ENCODE measurements around the gene FAM217B.

DNA sequence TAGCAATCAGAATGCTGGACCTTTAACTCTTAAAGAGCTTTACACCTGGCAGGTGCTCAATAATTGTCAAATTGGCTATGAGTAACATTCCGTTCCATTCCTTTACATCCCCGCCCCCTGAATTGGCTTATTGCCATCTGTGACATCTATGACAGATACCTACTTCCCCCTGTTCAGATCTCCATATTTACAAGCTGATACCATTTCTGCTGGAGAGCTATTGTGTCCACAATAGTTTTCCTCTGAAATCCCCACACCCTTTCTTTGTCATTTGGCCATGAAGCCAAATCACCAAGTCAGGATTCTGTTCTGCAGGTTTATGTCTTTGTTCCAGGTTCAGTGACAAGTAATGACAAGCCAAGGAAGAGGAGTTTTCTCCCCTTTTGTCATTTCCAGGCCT is 21.2 kb downstream of the FAM217B start:
- TF ChIP-seq POLR2A (IDR thresholded peaks at IDR 0.05) (no peak), CTCF (IDR thresholded peaks at IDR 0.05) (no peak), EP300 (IDR thresholded peaks at IDR 0.05) (no peak)
